Gastrocnemius medialis (tissue), 4 donors: ENCODE data around the gene VWA8.

ENCODE experiments used
- CTCF ChIP-seq, 5 experiments: fragments of 450-650 bp in 3 of 5; fragments of 200-600 bp in 2 of 5; sonication (generic) in 2 of 5; IDR thresholded peaks in 4 of 5; conservative IDR thresholded peaks in 1 of 5; 1 replicate in 4 of 5; 2 replicates in 1 of 5; pipeline ENCODE4 v1.5.1; 2016 to 2019; ENCODE audit warnings: antibody characterized with exemption in 5 of 5, mild to moderate bottlenecking in 3 of 5, moderate library complexity in 3 of 5
- POLR2A ChIP-seq, 2 donors: fragments of 450-650 bp; IDR thresholded peaks; one replicate each; pipeline ENCODE4 v1.6.1; 2017; ENCODE audit warnings: antibody characterized with exemption in 2 of 2, mild to moderate bottlenecking in 2 of 2, moderate library complexity in 2 of 2

GRCh38 chr13:41660411-41660810 is 300.5 kb downstream of the VWA8 start:
- TF ChIP-seq POLR2A (IDR thresholded peaks at IDR 0.05) (no peak), CTCF (IDR thresholded peaks at IDR 0.05 in 4 of 5, conservative IDR thresholded peaks at IDR 0.05 in 1 of 5) (no peak)
